Ectodermal cell (in vitro differentiated cells): ENCODE results near the gene MRPS18A. TPM values are rescaled to one million over a fixed set of nuclear protein-coding genes. Genes with fewer than 3 reads are reported as not detected.

Experiments
- H3K27ac ChIP-seq: 2 replicates; pipeline ENCODE4 v1.7.0; 2013; ENCODE audit warnings: mild to moderate bottlenecking, low read depth, low read length; ENCODE audit not compliant: insufficient read depth, poor library complexity, severe bottlenecking
- H3K27me3 ChIP-seq: 2 replicates; pipeline ENCODE4 v1.7.0; 2013; ENCODE audit warnings: mild to moderate bottlenecking, low read length; ENCODE audit not compliant: insufficient read depth, control insufficient read depth, poor library complexity, severe bottlenecking
- H3K36me3 ChIP-seq: one replicate; pipeline ENCODE4 v1.7.0; 2013; ENCODE audit warnings: low read length; ENCODE audit not compliant: control insufficient read depth, insufficient read depth
- H3K4me1 ChIP-seq: one replicate; pipeline ENCODE4 v1.7.0; 2013; ENCODE audit warnings: low read length; ENCODE audit not compliant: control insufficient read depth, insufficient read depth
- H3K4me3 ChIP-seq: 2 replicates; pipeline ENCODE4 v1.7.0; 2013; ENCODE audit warnings: low read depth, low read length, control low read depth; ENCODE audit not compliant: insufficient read depth
- H3K9me3 ChIP-seq: 2 replicates; pipeline ENCODE4 v1.7.0; 2013; ENCODE audit warnings: mild to moderate bottlenecking, low read length, moderate library complexity; ENCODE audit not compliant: control insufficient read depth
- WGBS, 2 experiments: methylation state at CpG; one replicate each; pipeline ENCODE4 v1.1.7; 2013; ENCODE audit warnings: missing lambda C conversion rate in 2 of 2; 5-methylcytosine and 5-hydroxymethylcytosine counted together
- polyA plus RNA-seq, 4 experiments: library from polyadenylated mRNA; stranded (reverse); fragments of 50-300 nt; gene quantifications; one replicate each; pipeline ENCODE4 v1.2.3, GENCODE V29; 2013

Gene MRPS18A
- 44.0 TPM for polyA plus RNA-seq (2013, experiment 1 of 4)
- 53.6 TPM for polyA plus RNA-seq (2013, experiment 2 of 4)
- 47.9 TPM for polyA plus RNA-seq (2013, experiment 3 of 4)
- 50.8 TPM for polyA plus RNA-seq (2013, experiment 4 of 4)

DNA sequence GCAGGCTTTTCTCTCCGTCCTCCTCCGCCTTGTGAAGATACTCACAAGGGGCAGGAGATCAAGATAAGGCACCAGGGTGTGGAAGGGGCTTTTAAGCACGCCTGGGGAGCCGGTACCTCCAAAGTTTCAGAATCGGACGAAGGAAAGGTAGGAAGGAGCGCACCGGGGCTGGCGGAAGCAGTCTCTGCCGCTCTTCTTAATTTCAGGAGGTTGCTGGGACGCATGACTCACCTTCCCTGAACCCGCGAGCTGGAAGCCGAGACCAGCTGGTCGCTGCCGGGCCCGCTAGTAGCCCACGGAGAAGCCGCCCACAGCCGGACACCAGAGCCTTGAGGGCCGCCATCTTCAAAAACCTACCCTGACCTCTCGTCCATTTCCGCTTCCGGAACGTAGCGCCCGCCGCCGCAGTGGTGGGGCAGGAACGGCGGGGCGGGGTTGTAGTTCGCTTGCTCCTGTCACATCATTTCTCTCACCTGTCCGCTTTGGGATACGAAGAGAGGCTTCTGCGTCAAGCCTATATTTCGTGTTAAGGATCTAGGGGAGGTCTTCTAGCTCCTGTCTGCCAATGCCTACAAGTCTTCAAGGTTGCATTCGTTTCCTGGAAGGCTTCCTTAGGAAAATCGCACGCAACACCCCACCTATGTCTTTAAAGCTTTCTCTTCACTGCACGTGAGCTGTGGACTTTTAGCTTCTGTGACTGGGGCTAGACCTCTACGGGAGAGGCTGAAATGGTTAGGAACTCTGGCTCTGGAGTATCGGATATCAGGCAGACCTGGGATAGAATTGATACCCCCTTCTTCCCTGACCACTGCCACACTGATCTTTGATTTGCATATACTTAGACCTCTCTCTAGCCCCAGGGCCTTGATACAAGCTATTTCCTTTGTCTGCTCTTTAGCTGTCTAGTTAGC is at the start of gene MRPS18A:
Gene MRPS18A (minus strand): TSS at position 355 of the 911 bp plus-strand sequence. CDS start 12 bp downstream, at position 343.
- H3K4me1 ChIP-seq: peaks cover 9% of the 10 kb centered on the region
- H3K9me3 ChIP-seq: no peaks in the 10 kb centered on the region
- no peaks in the 10 kb centered on the region for H3K36me3 ChIP-seq
- no peak within 1 kb of the TSS for H3K27ac ChIP-seq
- H3K27me3 ChIP-seq: peaks cover 6% of the 10 kb centered on the region
- H3K4me3 ChIP-seq: peak within 1 kb of the TSS; percentile 94
- WGBS, 2 experiments: 4% methylated on average over 43 of the region's 43 CpGs

DNA sequence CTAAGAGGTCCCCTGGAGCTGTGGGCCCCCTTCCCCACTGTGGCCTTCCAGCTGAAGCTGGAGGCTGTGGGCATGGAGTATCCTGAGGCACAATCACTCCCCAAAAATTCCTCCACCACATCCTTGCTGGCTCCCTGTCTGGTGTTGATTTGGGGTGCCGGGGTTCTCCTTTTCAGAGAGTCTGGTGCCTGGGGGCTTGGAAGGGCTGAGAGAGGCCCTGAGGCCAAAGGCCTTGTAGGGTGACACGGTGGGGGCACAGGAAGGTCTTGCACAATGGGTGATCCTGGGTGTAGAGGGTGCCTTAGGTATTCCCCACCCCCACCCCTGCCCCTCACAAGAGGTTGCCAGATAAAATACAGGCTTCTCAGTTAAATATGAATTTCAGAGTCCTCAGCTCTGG is 49.3 kb upstream of the MRPS18A start:
- Histone ChIP-seq H3K4me1 (peaks cover 21% of the 10 kb centered on the region), H3K27ac (no peak overlapping the region), H3K9me3 (no peaks in the 10 kb centered on the region), H3K27me3 (no peaks in the 10 kb centered on the region), H3K4me3 (no peak overlapping the region), H3K36me3 (no peaks in the 10 kb centered on the region)
- WGBS, 2 experiments: 85 to 90% methylated on average over 2 of the region's 2 CpGs

DNA sequence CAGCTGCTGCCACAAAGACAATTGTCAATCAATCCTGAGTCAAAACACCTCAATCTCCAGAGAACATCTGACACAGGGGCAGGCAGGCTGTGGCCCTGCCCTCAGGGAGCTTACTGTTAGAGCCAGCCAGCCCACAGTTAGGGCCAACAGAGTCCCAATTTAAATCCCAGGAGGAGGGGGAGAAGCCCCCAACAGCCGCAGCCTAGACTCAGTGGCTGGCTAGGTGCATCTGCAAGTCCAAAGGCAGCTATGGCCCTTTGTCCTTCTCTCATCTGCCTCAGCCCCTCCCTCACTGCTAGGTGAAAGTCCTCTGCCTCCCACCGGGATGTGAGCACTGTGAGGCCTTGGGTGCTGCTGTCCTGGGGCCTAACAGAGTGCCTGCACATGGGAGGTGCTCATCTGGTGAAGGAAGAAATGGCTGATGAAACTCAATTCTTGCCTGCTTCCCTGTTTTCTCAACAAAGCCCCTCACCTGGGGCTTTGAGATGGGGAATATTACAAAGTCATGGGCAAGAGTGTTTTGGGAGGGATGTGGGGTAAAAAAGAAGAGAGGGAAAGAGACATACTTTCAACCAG is 48.7 kb upstream of the MRPS18A start:
- H3K36me3 ChIP-seq: no peaks in the 10 kb centered on the region
- 88% methylated on average over 2 of the region's 2 CpGs for WGBS, 2 experiments
- peaks cover 18% of the 10 kb centered on the region for H3K4me1 ChIP-seq
- H3K27ac ChIP-seq: no peak overlapping the region
- H3K4me3 ChIP-seq: no peak overlapping the region
- no peaks in the 10 kb centered on the region for H3K9me3 ChIP-seq
- no peaks in the 10 kb centered on the region for H3K27me3 ChIP-seq

DNA sequence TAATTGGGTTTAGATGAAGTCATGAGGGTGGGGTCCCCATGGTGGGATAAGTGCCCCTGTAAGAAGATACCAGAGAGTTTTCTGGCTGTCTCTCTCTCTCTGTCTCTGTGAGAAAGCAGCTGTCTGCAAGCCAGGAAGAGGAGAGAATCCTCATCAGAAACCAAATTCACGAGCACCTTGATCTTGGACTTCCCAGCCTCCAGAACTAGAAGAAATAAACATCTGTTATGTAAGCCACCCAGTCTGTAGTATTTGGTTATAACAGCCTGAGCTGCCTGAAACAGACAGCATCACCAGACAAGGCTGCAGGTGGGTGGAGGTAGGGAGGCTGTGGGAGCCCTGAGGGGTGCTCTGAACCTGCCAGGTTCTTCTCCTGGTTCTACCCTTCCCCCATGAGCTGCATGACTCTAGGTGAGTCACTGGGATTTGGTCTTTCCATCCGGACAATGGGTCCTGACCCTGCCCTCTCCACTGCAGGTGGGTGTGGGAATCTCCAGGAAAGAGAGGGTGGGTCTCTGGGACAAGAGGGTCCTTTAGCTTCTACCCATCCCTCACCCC is 48.1 kb upstream of the MRPS18A start:
- Histone ChIP-seq H3K27ac (no peak overlapping the region), H3K36me3 (no peaks in the 10 kb centered on the region), H3K27me3 (no peaks in the 10 kb centered on the region), H3K4me3 (no peak overlapping the region), H3K4me1 (peaks cover 13% of the 10 kb centered on the region), H3K9me3 (no peaks in the 10 kb centered on the region)
- 77 to 96% methylated on average over 2 of the region's 2 CpGs for WGBS, 2 experiments

DNA sequence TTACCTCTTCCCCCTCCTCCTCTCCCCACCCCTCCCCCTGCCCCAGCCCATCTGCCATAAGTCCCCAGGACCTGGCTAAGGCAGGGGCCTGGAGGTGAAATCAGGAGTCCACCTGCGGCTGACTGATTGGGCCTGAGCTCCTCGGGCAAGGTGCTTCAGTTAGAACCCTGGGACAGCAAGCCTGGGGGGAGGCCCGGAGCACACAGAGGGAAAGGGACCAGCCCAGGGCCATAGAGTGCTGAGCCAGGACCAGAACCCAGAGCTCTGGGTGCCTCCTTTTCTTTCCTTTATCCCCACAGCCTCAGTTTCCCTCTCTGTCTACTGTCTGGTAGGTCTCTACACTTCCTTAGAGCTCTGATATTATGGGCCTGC is 46.7 kb upstream of the MRPS18A start:
- 87 to 90% methylated on average over 3 of the region's 3 CpGs for WGBS, 2 experiments
- Histone ChIP-seq H3K27ac (no peak overlapping the region), H3K4me3 (no peak overlapping the region), H3K4me1 (no peaks in the 10 kb centered on the region), H3K9me3 (no peaks in the 10 kb centered on the region), H3K36me3 (no peaks in the 10 kb centered on the region), H3K27me3 (no peaks in the 10 kb centered on the region)

DNA sequence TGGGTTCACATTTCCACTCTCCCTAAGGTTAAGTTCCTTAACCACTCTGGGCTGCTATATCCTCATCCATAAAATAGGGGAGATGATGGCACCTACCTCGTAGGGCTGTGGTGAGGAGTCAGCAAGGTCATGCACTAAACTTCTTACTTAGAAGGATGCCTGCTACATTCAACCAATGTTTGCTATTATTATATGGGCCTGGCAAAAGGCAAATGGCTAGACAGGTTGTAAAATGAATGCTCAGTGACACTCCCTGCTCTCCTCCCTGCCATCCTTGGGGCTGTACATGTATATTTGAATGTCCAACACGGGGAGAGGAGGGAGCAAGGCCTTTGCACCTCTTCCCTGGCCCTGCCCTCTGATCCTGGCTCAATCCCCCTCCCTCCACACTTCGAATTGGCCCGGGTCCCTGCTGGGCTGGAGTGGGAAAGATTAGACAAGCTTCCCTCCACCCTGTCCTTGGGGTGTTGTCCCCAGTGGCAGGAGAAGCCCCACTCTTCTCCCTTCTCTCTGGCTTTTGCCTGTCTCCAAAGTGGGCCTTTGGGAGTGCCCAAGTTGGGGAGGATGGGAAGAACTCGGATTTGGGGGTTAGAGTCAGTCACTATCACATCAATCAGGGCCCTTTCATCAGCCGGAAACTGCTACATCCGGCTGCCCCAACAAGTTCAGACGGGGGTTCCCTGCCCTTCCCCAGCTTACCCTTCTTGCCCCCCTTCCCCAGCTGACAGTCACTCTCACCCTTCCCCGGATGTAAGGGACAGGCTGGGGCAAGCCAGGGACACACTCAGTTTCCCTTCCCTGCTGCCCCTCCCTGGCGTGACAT is 46.1 kb upstream of the MRPS18A start:
- Histone ChIP-seq H3K27ac (no peak overlapping the region), H3K36me3 (no peaks in the 10 kb centered on the region), H3K27me3 (no peaks in the 10 kb centered on the region), H3K4me1 (no peaks in the 10 kb centered on the region), H3K4me3 (no peak overlapping the region), H3K9me3 (no peaks in the 10 kb centered on the region)
- 72 to 74% methylated on average over 10 of the region's 10 CpGs for WGBS, 2 experiments

DNA sequence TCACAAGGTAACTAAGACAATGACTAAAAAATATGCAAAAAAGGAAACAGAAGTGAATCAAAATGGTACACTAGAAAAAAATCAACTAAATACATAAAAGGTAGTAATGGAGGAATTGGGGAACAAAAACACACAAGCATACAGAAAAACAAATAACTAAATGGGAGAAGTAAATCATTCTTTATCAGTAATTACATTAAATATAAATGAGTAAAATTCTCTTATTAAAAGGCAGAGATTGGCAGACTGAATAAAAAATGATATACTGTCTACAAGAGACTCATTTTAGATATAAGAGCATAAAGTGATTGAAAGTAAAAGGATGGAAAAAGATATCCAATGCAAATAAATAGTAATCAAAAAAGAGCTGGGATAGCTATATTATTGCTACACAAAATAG is 43.0 kb upstream of the MRPS18A start:
- no peaks in the 10 kb centered on the region for H3K9me3 ChIP-seq
- H3K4me3 ChIP-seq: no peak overlapping the region
- no peaks in the 10 kb centered on the region for H3K4me1 ChIP-seq
- H3K27me3 ChIP-seq: no peaks in the 10 kb centered on the region
- H3K27ac ChIP-seq: no peak overlapping the region
- H3K36me3 ChIP-seq: no peaks in the 10 kb centered on the region

DNA sequence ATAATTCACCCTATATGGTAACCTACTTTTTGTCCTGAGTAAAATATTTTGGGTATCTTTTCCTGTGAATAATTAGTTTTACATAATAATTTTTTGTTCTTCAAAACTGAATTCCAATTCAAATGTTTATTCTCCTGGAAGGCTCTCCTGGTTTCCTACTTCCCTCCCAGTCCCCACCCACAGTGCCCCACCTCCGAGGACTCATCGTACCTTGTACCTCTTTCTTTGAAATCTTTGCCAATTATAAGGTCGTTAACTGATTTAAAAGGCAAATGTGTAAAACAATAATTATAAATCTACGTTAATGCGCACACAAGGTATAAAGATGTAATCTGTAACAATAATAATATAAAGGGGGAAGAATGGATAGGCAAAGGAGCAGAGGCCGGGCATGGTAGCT is 41.9 kb upstream of the MRPS18A start:
- 92 to 99% methylated on average over 4 to 6 of the region's 6 CpGs for WGBS, 2 experiments
- Histone ChIP-seq H3K27me3 (no peaks in the 10 kb centered on the region), H3K9me3 (no peaks in the 10 kb centered on the region), H3K27ac (no peak overlapping the region), H3K4me3 (no peak overlapping the region), H3K36me3 (no peaks in the 10 kb centered on the region), H3K4me1 (no peaks in the 10 kb centered on the region)

DNA sequence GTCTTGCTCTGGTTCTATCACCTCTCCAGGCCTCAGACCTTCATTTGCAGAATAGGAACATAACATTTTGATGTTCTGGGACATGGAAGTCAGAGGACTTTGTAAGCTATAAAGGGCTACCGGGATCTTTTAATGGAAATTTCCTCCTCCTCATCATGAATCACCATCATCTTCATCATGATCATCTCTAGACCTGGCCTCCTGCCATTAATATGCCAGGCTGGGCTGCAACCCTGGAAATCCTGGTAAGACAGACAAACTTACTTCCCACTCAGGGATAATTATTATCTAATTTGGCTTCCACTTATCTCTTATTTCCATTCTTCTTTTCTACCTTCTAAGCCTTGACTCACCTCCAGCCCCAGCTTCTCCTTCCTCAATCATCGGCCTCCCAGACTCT is 41.0 kb upstream of the MRPS18A start:
- Histone ChIP-seq H3K4me3 (no peak overlapping the region), H3K36me3 (no peaks in the 10 kb centered on the region), H3K4me1 (no peaks in the 10 kb centered on the region), H3K27ac (no peak overlapping the region), H3K27me3 (no peaks in the 10 kb centered on the region), H3K9me3 (no peaks in the 10 kb centered on the region)
- WGBS, 2 experiments: 91 to 98% methylated on average over 2 of the region's 2 CpGs
